Occipital lobe (tissue), 3 donors: ENCODE results near the gene ZNF282. TPM values are rescaled to one million over a fixed set of nuclear protein-coding genes. Genes with fewer than 3 reads are reported as not detected.
A peak's percentile ranks its signal among the peaks of the same experiment; 100 is the strongest.
"Not testable (repeated sequence)": the region's sequence is repeated elsewhere in the genome, so short reads cannot be mapped to it uniquely, and the experiment has no call there.

Source experiments
- DNase-seq: peaks from one replicate; lab custom pipeline; 2025; lab: John Stamatoyannopoulos, UW
- small RNA-seq: library from RNA; depleted of rRNA; stranded (forward); fragments of <200 nt; gene quantifications from one replicate; pipeline ENCODE3, GENCODE V24; 2014
- total RNA-seq: library from RNA; depleted of rRNA; stranded (reverse); fragments of >200 nt; gene quantifications from one replicate; pipeline ENCODE4 v1.2.3, GENCODE V29; 2014

Gene ZNF282
- total RNA-seq, 1 donor from 2014 or later: 25.7 TPM

- no peak for DNase-seq
These were observed 59.0 kb downstream of the ZNF282 start for GRCh38 chr7:149254181-149254858.

- DNase-seq: no peak
These were observed 59.8 kb downstream of the ZNF282 start for GRCh38 chr7:149255174-149255573.

GRCh38 chr7:149256568-149256967, 61.2 kb downstream of the ZNF282 start:
- no peak for DNase-seq

- no peak for DNase-seq
These were observed 61.8 kb downstream of the ZNF282 start for GRCh38 chr7:149257146-149257545.

- no peak for DNase-seq
These were observed 66.0 kb downstream of the ZNF282 start for GRCh38 chr7:149261316-149261828.

GRCh38 chr7:149261829-149262617, 66.7 kb downstream of the ZNF282 start, which contains the start of gene ZNF783:
TSS of gene ZNF783 (plus strand) at chr7:149262196. CDS start at chr7:149262334, 138 bp downstream.
- DNase-seq: peak; percentile 78

- DNase-seq: no peak
These were observed 71.1 kb downstream of the ZNF282 start for GRCh38 chr7:149266451-149266850.

GRCh38 chr7:149267733-149268132, 72.4 kb downstream of the ZNF282 start:
- DNase-seq: no peak

- DNase-seq: not testable (repeated sequence)
These were observed 79.1 kb downstream of the ZNF282 start for GRCh38 chr7:149274424-149274823.

Small RNAs within 50 kb of the gene (small RNA-seq; reads per million reads assigned to genes)
- gene AC004890.1: not detected

Other genes with a start within 250 kb of the ZNF282 start
- gene PDIA4, start 167.0 kb upstream of the ZNF282 start, total RNA-seq: 69.6 TPM
- gene ZNF786, start 104.8 kb upstream of the ZNF282 start, total RNA-seq: 12.6 TPM
- gene ZNF425, start 69.2 kb upstream of the ZNF282 start, total RNA-seq: 5.1 TPM
- gene ZNF398, start 48.1 kb upstream of the ZNF282 start, total RNA-seq: 25.7 TPM
- 5.8 TPM for gene ZNF212, start 44.1 kb downstream of the ZNF282 start, total RNA-seq
- 13.3 TPM for gene ZNF783, start 66.7 kb downstream of the ZNF282 start, total RNA-seq